Effector CD4-positive, alpha-beta T cell (primary cell): ENCODE data around the gene PNMA8B.
"Not testable (repeated sequence)": the region's sequence is repeated elsewhere in the genome, so short reads cannot be mapped to it uniquely, and the experiment has no call there.

ENCODE experiments used
- DNase-seq: peaks from one replicate; pipeline ENCODE4 v3.0.0-alpha.2; 2020
- total RNA-seq: gene quantifications from one replicate; lab custom pipeline; 2026; lab: John Stamatoyannopoulos, UW

PNMA8B gene, protein sequence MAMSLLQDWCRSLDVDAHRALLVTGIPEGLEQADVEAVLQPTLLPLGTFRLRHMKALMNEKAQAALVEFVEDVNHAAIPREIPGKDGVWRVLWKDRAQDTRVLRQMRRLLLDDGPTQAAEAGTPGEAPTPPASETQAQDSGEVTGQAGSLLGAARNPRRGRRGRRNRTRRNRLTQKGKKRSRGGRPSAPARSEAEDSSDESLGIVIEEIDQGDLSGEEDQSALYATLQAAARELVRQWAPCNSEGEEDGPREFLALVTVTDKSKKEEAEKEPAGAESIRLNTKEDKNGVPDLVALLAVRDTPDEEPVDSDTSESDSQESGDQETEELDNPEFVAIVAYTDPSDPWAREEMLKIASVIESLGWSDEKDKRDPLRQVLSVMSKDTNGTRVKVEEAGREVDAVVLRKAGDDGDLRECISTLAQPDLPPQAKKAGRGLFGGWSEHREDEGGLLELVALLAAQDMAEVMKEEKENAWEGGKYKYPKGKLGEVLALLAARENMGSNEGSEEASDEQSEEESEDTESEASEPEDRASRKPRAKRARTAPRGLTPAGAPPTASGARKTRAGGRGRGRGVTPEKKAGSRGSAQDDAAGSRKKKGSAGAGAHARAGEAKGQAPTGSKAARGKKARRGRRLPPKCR
- total RNA-seq: 0.75 reads per million

DNA sequence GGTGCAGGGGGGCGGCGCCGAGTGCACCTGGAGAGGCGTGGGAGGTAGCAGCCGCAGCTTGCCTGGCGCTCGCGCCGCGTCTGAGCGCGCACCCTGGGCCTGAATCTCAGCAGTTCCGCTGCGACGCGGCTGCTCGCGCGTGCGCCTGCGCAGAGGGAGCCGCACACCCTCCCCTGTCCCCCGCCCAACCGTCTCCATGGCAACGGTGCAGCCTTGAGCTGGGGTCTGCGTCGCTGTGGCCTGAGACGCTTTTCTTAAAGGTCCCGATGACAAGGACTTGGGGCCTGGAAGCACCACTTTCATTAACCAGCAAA lies at the start of gene PNMA8B:
TSS of gene PNMA8B (minus strand) at position 82 of the 314 bp plus-strand sequence. CDS start 402 bp downstream, outside the sequence.
- DNase-seq: no peak

DNA sequence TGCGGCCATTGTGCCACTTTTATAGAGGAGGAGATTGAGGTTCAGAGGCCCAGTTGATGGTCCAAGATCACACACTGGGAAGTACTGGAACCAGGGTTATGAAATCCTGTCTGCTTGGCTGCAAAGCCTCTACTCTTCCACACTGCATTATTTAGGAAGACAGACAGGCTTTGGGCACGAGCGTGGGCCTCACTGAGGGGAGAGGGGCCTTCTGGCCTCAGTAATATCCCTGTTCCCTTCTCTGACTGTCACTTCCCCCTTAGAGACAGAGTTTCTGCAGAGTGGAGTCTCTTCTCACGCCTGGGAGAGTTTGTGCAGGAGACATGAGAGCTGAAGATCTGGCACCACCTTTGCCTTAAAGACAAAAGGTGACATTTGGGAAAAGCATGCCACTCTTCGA lies 49.0 kb upstream of the PNMA8B start:
- DNase-seq: no peak

DNA sequence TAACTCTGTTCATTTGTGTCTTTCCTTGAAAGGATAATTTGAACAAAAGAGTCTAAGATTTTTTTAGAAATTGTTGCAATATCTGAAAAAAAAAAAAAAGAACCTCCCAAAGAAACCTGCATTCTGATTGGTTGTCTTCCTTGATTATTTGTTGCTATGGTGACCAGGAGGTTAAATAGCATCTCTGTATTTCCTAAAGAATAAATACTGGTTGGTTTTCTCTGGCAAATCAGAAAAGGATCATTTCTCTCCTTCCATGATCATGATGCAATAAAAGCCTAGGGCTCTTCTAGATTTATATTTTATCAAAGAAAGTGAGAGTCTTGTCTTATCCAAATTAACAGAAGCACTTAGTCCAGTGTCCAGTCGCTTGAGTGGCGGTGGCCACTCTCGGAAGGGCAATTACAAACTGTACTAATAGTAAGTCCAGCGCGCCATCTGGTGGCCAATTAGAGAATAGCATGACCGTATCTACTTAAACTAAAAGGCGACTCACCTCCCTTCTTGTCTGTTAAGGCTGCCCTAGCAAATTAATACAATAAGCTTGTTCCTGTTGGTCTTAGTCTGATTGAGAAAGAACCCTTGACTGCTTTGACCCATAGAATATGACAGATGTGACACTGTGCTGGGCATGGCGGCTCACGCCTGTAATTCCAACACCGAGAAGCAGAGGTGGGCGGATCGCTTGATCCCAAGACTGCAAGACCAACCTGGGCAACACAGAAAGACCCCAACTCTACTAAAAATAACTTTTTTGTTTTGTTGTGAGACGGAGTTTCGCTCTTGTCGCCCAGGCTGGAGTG lies 47.0 kb upstream of the PNMA8B start:
- peak; percentile 78 for DNase-seq

DNA sequence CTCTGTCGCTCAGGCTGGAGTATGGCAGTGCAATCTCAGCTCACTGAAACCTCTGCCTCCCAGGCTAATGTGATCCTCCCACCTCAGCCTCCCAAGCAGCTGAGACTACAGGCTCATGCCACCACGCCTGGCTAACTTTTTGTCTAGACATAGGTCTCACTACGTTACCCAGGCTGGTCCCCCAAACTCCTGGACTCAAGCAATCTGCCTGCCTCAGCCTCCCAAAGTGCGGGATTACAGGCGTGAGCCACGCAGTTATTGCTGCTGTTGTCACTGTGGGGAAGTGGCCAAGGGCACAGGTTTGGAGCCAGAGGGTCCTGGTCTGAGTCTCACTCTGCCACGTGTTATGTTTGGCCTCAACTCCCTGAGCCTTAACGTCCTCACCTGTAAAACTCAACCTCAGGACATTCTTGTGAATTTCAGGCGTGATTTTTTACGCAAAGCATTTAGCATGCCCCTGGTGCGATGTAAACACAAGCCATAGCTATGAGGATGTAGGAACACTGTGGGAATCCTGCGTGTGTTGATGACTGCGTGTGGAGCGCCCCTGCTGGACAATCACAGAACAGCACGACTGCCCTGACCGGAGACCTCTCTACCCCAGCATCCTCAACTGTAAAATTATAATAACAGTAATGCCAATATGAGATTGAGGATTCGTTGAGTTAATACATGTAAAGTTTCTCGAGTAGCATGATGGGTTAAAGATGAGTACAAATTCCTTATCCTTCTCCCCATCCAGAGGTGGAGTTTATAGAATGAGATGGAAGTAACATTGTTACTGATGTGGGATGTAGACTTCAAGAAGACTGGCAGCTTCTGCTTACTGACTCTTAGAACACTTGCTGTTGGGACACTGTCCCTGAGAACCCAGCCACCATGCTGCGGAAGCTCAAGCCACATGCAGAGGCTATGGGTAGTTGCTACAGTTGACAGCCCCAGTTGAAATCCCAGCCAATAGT lies 41.8 kb upstream of the PNMA8B start:
- peak; percentile 56 for DNase-seq

DNA sequence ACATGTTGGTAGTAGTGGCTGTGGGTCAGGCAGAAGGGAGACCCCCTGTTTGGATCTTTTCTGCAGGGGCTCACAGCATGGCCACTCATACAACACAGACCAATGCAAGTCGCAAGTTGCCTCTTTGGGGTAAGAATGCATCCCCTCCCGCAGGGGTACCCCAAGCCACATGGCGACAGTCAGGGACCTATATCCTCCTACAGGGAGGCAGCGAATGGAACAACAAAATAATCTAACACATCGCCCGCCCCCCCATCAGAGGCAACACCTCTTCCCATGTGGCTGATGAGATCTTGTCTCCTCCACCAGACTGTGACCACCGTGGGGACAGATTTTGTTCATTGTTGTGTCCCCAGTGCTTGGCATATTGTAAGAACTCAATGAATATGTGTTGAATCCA lies 40.7 kb upstream of the PNMA8B start:
- DNase-seq: no peak

DNA sequence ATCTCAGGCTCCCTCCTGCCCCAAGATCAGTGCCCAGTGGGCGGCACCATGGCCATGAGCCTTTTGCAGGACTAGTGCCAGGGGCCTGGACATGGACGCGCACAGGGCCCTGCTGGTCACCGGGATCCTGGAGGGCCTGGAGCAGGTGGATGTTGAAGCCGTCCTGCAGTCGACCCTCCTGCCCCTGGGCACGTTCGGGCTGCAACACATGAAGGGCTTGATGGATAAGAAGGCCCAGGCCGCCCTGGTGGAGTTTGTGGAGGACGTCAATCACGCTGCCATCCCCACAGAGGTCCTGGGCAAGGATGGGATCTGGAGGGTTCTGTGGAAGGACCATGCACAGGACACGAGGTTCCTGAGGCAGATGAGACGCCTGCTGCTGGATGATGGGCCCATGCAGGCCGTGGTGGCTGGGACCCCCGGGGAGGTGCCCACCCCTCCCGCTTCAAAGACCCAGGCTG lies 38.0 kb upstream of the PNMA8B start:
- no peak for DNase-seq

DNA sequence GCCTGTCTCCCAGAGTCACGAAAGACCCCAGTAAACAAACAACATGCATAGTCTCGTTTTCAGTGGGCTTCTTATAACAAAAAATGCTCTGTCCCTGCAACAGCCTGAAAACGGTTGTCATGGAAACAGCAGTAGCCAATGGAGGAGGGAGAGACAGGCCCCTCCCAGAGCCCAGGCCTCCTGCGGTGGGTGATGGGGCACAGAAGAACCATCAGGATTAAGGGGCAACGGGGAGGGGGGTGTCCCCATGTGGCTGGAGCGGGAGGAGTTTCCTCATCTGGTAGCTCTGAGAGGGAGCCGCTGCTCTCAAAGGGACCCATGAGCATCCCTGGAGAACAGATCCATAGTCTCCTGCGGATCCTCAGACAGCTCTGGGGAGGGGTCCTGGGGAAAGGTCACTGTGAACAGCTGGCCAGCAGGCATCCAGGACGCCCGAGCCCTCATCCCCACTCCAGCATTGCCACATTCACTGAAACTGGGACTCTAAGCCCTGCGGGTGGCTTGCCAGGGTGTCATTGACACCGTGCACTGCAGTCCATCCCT lies 37.5 kb upstream of the PNMA8B start:
- no peak for DNase-seq

DNA sequence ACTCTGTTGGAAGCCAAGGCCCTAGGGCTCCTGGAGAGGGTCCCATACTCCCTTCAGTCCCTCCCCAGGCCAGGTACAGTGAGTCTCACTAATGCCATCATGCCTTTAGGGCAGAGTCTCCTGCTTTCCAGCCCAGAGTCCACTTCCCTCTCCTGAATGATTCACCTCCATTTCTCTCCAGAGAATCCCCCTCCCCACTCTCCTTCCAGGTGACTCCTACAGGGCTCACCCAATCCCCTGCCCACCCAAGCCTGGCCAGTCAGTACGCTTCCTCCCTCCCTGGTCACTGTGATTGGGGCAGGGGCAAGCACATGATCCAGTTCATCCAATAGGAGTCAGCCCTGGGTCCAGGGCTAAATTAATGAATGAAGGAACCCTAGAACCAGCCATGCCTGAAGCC lies 35.0 kb upstream of the PNMA8B start:
- no peak for DNase-seq

DNA sequence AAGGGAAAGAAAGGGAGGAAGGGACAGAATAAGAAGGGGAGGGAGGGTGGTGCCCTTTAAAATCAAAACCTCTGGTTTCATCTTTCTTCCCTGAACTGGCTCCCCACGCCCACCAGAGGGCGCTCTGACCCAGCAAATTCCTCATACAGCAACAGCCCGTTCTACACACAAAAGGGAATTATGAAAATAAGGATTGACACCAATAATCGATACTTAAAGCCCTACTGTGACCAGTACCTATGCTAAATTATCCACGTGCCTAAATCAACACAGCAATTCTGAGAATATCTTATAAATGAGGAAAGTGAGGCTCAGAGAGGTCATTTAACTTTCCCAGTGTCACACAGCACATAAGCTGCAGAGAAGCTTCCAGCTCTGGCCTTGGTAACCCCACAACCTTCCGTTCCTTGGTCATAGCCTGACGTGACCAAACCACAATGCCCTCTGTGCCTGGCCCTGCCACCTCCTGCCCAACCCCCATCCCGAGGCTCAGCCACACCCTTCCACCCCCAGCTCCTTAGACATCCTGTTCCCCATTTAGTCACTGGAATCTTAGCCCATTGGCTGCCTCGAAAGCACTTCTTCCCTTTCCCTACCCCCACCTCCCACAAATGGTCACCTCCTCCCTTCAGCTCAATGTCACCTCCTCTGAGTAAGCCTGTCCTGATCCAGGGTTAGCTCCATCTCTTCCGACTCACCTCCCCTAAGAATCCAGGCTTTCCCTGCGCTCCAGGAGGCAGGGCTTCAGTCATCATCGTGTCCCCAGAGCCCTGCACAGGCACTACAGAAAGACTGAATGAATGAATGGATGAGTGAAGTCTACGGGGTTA lies 34.2 kb upstream of the PNMA8B start:
- peak; percentile 69 for DNase-seq

DNA sequence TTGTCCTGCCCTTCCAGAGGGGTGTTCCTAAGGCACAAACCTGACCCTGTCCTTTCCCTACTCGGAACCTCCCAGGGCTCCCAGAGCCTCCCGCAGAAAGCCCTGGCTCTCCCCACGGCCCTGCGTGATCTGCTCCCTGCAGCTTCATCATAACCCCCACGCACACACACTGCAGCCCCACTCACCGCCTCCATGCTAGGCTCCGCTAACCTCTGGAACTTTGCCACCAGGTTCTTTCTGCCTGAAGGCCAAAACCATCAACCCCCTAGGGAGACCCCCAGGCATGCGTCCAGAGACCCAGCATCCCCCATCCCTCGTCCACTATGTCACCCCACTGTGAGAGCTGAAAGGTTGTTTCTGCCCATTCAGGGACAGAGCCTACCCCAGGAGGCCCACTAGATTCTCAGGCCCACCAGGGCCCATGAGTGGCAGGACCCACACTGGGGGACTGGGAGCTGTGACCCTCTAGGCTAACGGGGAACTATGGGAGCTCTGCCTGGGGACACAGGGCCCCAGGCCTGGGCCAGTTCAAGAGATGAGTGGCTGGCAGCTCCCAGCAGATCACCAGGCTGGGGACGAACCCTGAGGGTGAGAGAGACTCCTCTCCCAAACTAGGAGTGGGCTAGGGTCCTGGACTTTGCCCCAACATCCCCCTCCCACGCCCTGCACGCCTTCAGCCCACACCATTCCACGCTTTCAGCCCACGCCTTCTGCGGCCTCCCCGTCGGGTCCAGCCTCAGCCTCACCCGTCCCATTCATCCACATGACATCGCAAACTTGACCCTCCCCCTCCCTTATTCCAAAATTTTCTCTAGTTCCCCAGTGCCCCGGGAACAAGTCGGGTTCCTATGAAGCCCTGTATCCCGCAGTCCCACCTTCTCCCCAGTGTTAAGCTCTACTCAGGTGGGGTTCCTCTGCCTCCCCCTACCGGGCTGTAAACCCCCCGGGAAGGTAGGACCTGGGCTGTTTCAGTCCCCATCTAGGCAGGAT lies 33.2 kb upstream of the PNMA8B start:
- DNase-seq: no peak

DNA sequence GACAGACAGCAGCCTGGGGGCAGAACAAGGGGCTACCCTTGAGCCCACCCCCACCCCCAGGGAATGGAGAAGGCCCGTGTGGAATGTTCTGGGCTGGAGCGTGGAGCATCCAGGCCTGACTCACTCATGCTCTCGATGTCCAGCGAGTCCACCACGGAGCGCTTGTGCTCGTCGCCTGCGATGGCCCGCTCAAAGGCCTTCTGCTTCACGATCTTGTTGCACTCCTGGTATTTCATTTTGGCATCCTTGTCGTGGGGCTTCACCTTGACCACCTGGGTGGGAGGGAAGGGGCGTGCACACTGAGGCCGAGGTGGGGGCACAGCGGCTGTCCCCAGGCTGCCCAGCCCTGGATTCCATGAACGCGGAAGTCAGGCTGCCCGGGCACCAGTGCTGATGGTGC lies 31.1 kb upstream of the PNMA8B start:
- not testable (repeated sequence) for DNase-seq

DNA sequence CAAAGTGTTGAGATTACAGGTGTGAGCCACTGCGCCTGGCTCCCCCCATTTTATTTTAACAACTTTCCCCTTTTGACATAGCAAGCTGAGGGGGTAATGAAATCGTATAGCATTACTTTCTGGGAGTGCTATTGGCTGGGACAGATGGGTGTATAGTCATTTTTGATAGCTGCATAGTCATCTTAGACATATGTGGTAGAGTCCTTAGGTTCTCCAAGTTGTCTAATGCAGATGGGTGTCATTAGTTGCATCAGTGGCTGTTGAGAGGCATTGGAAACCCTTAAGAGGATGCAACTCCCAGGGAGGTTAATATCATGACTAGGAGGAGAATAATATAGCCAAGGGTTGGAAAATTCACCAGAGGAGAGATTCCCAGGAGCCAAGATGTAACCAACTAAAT lies 28.6 kb upstream of the PNMA8B start:
- DNase-seq: no peak

DNA sequence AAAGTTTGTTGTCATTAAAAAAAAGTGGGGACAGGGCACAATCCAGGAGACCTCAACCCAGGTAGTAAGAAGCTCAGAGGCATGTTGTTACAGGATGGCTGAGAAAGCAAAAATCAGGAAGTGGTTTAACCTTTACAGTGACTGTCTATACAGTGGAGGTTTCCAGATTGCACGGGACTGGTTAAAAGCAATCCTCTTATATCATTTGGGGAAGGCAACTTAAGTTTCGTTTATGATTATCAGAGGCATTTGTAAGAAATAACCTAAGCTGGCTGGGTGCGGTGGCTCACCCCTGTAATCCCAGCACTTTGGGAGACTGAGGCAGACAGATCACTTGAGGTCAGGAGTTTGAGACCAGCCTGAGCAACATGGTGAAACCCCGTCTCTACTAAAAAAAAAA lies 27.3 kb upstream of the PNMA8B start:
- DNase-seq: not testable (repeated sequence)

DNA sequence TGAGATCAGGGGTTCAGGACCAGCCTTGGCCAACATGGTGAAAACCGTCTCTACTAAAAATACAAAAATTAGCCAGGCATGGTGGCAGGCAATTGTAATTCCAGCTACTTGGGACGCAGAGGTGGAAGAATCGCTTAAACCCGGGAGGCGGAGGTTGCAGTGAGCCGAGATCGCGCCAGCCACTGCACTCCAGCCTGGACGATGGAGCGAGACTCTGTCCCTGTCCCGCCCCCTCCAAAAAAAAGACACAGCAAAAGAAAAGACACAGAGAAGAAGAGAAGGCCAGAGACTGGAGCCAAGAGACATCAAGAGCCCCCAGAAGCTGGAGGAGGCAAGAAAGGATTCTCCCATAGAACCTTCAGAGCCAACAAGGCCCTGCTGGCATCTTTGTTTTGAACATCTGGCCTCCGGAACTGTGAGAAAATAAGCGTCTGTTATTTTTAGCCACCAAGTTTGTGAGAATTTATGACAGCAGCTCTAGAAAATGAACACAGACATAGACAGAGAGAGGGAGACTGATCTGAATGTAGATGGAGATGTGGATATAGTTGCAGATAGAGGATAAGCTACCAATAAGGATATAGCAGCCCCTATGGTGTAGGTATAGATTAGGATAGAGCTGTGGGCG lies 25.7 kb upstream of the PNMA8B start:
- DNase-seq: no peak

DNA sequence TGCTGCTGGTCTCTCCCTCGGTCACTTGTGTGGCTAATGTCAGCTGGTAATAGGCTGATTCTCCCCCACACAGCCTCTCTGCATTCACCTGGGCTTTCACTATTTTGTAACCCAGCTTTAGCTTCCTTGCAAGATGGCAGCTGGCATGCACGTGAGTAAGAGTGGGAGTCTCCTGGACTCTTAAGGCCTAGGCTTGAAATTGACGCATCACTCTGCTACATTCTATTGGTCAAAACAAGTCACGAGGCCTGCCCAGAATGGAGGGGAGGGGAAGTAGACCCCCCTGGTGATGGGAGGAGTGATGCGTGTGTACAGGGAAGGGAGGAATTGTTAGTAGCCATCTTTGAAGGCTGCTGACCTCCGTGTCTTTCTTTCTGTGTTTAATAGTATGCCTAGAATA lies 24.9 kb upstream of the PNMA8B start:
- no peak for DNase-seq

DNA sequence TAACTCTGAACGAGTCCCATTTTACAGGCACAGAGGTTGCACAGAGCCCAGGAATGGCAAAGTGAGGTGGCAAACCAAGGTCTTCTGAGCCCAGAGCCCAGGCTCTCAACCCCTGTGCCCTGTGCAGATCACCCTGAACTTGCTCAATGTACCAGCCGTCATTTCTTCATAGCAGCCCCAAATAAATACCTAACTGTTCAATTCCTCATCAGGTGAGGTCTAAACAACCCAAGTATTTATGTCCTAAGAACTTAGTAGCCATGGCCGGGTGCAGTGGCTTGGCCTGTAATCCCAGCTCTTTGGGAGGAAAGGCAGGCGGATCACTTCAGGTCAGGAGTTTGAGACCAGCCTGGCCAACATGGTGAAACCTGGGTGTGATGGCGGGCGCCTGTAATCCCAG lies 21.8 kb upstream of the PNMA8B start:
- DNase-seq: no peak

DNA sequence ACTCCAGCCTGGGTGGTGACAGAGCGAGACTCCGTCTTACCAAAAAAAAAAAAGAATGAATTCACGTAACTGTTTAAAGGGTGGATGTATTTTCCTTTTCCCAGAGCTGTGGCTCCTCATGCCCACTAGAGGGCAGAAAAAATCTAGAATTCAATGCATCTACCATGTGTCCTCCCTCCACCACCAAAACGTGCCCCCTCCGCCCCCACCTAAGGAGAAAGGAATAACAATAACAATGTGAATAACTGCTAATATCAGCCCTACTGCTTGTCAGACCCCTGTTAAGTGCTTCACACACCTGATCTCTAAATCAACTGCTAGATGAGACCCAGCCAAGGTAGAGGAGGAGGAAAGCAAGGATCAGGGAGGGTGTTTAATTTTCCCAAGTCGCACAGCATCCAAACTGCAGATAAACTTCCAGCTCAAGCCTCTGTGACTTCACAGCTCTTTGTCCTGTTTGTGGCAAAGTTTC lies 20.2 kb upstream of the PNMA8B start:
- DNase-seq: no peak

DNA sequence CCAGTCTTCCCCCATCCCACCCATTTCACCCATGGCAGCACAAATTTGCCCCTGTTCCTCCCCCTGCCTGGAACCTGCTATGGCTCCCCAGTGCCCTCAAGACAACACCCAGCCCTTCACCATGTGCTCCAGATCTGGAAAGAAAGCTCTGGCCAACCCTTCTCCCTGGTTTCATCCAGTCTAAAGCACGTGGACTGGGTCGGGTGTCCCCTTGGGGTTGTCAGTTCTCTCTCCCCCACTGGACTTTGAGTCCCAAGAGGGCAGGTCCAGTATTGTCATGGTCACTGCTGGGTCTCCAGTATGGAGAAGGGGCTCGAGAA lies 19.6 kb upstream of the PNMA8B start:
- no peak for DNase-seq

DNA sequence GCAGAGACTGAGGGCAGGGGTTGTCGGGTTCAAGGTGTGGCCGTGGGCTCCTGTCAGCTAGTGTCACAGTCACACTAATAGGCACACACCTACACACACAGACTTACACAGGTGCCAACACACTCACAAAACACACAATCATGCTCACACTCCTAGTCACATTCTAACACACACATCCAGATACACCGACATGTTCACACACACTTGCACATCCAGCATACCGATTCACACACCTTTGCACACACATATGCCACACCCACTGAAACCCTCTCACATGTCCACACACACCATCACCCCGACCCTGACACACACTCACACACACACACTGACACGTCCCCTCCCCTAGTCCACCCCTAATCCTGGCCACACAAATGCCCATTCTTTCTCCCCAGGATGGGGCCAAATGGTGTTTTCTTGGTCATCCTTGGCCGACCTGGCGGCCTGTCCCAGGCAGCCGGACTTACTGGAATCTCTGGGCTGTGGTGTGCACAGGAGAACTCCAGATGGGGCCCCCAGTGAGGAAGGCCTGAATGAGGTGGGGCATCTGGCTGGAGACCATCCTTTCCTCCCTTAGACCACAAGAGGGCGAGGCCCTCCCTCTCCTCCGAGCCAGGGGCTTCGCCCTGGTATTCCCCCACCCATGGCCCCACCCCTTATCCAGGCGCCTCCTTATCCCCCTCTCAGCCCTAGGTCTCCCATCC lies 19.1 kb upstream of the PNMA8B start:
- DNase-seq: no peak
